Erythroblast (primary cell): ENCODE data around the gene ST7.
"Not testable (repeated sequence)": the region's sequence is repeated elsewhere in the genome, so short reads cannot be mapped to it uniquely, and the experiment has no call there.

ENCODE experiments used
- DNase-seq, 2 experiments: peaks; one replicate each; lab custom pipeline; 2025; lab: John Stamatoyannopoulos, UW
- GATA1 ChIP-seq: IDR thresholded peaks from 2 replicates; pipeline ENCODE4 v1.6.1; 2011; ENCODE audit warnings: low read depth, mild to moderate bottlenecking, control low read depth, low read length, moderate library complexity
- POLR2A ChIP-seq: IDR thresholded peaks from 2 replicates; pipeline ENCODE4 v1.6.1; 2011; ENCODE audit warnings: mild to moderate bottlenecking, low read length

ST7 gene

GRCh38 chr7:116934580-116934979 lies 18.7 kb upstream of the ST7 start:
- TF ChIP-seq POLR2A (no peak), GATA1 (no peak)
- no peak for DNase-seq

GRCh38 chr7:116936844-116937243 lies 16.5 kb upstream of the ST7 start:
- not testable (repeated sequence) for DNase-seq

- no peak for DNase-seq
These were observed 14.6 kb upstream of the ST7 start for GRCh38 chr7:116938678-116939077.

GRCh38 chr7:116940689-116941370 lies 12.5 kb upstream of the ST7 start:
- DNase-seq: no peak
- TF ChIP-seq POLR2A (no peak), GATA1 (no peak)

More at GRCh38 chr7:116938678-116939077, 14.6 kb upstream of the ST7 start:
- TF ChIP-seq GATA1 (no peak), POLR2A (no peak)

- no peak for DNase-seq
- no peak for TF ChIP-seq GATA1
- no peak for TF ChIP-seq POLR2A
These were observed 10.8 kb upstream of the ST7 start for GRCh38 chr7:116942504-116942903.

- TF ChIP-seq POLR2A (no peak), GATA1 (no peak)
- DNase-seq: peak in 1 of 2 experiments; percentile 36
These were observed 4.4 kb upstream of the ST7 start for GRCh38 chr7:116948934-116949333.

- no peak for TF ChIP-seq POLR2A
- TF ChIP-seq GATA1: no peak
These were observed 3.1 kb upstream of the ST7 start for GRCh38 chr7:116949941-116950801.

GRCh38 chr7:116950889-116951351 lies 2.4 kb upstream of the ST7 start:
- TF ChIP-seq POLR2A (no peak), GATA1 (no peak)
- DNase-seq: peak; percentile 75 to 77

More at GRCh38 chr7:116949941-116950801, 3.1 kb upstream of the ST7 start:
- peak; percentile 89 to 90 for DNase-seq

GRCh38 chr7:116951366-116952292 lies 1.7 kb upstream of the ST7 start:
- peak; percentile 51 to 56 for DNase-seq
- TF ChIP-seq GATA1 (no peak), POLR2A (no peak)

GRCh38 chr7:116952635-116953371 lies 498 bp upstream of the ST7 start:
- DNase-seq: peak; percentile 82 to 88
- TF ChIP-seq POLR2A (no peak), GATA1 (no peak)

- DNase-seq: peak; percentile 76 to 83
- TF ChIP-seq POLR2A (peak; percentile 66), GATA1 (no peak)
These were observed 871 bp downstream of the ST7 start for GRCh38 chr7:116953906-116954838.

GRCh38 chr7:116955340-116955739 lies 2.0 kb downstream of the ST7 start:
- TF ChIP-seq GATA1 (no peak), POLR2A (no peak)
- peak in 1 of 2 experiments; percentile 18 for DNase-seq
